Activated CD4-positive, alpha-beta T cell treated with anti-CD3 and anti-CD28 coated beads, Interleukin-2, Interleukin-4, amounts not matched to agents 100 ng/mL and 50 ng/mL, durations not matched to agents 16 hours and 8 hours (primary cell): ENCODE data around the gene AGK.

Experiments
- DNase-seq: peaks from one replicate; pipeline ENCODE4 v3.0.0-alpha.2; 2020; ENCODE audit warnings: low spot score

The AGK gene

GRCh38 chr7:141648276-141649114 lies 97.3 kb downstream of the AGK start:
- no peak for DNase-seq

GRCh38 chr7:141649137-141649864 lies 98.1 kb downstream of the AGK start:
- DNase-seq = no peak

GRCh38 chr7:141649865-141650634 lies 98.8 kb downstream of the AGK start:
- DNase-seq = peak; percentile 14

GRCh38 chr7:141651417-141651816 lies 100.2 kb downstream of the AGK start:
- DNase-seq = no peak

- DNase-seq = no peak
These were observed 101.5 kb downstream of the AGK start for GRCh38 chr7:141652691-141653090.

GRCh38 chr7:141654551-141654950 lies 103.3 kb downstream of the AGK start:
- peak; percentile 64 for DNase-seq

GRCh38 chr7:141659501-141659900 lies 108.3 kb downstream of the AGK start:
- DNase-seq = no peak

GRCh38 chr7:141660259-141660658 lies 109.0 kb downstream of the AGK start:
- DNase-seq = no peak

- no peak for DNase-seq
These were observed 112.1 kb downstream of the AGK start for GRCh38 chr7:141663081-141663849.

GRCh38 chr7:141664450-141664849 lies 113.2 kb downstream of the AGK start:
- DNase-seq = no peak

GRCh38 chr7:141665208-141666035 lies 114.2 kb downstream of the AGK start:
- no peak for DNase-seq

- no peak for DNase-seq
These were observed 114.9 kb downstream of the AGK start for GRCh38 chr7:141666071-141666470.

GRCh38 chr7:141668853-141669252 lies 117.6 kb downstream of the AGK start:
- DNase-seq = no peak

- no peak for DNase-seq
These were observed 120.7 kb downstream of the AGK start for GRCh38 chr7:141671705-141672496.

- no peak for DNase-seq
These were observed 122.1 kb downstream of the AGK start for GRCh38 chr7:141673346-141673745.

GRCh38 chr7:141674171-141674671 lies 123.0 kb downstream of the AGK start:
- DNase-seq = no peak

GRCh38 chr7:141674702-141675101 lies 123.5 kb downstream of the AGK start:
- DNase-seq = no peak

GRCh38 chr7:141675436-141676215 lies 124.4 kb downstream of the AGK start:
- DNase-seq = no peak

- no peak for DNase-seq
These were observed 125.4 kb downstream of the AGK start for GRCh38 chr7:141676618-141677017.
